Activated CD4-positive, CD25-positive, alpha-beta regulatory T cell treated with anti-CD3 and anti-CD28 coated beads, Interleukin-2, amount 50 U/mL, for 24 hours (primary cell): ENCODE measurements around the gene L3MBTL3.
"Not testable (repeated sequence)": the region's sequence is repeated elsewhere in the genome, so short reads cannot be mapped to it uniquely, and the experiment has no call there.

ENCODE experiments used
- ATAC-seq, 2 donors: fragments of 150-1000 bp; cut with Tn5 transposase; one replicate each; pipeline ENCODE4 v1.10.0; 2021; ENCODE audit warnings: mild to moderate bottlenecking in 1 of 2, moderate library complexity in 1 of 2

The L3MBTL3 gene

GRCh38 chr6:130076512-130076911, 58.1 kb downstream of the L3MBTL3 start:
- no peak for ATAC-seq

- ATAC-seq: no peak
These were observed 72.4 kb downstream of the L3MBTL3 start for GRCh38 chr6:130090796-130091195.

GRCh38 chr6:130093546-130093945, 75.2 kb downstream of the L3MBTL3 start:
- no peak for ATAC-seq

GRCh38 chr6:130098317-130098716, 79.9 kb downstream of the L3MBTL3 start:
- no peak for ATAC-seq

GRCh38 chr6:130099119-130099518, 80.7 kb downstream of the L3MBTL3 start:
- ATAC-seq: no peak

GRCh38 chr6:130105996-130106704, 87.8 kb downstream of the L3MBTL3 start:
- peak in 1 of 2 donors; percentile 20 for ATAC-seq

GRCh38 chr6:130107710-130108109, 89.3 kb downstream of the L3MBTL3 start:
- no peak for ATAC-seq

GRCh38 chr6:130111031-130111430, 92.7 kb downstream of the L3MBTL3 start:
- ATAC-seq: no peak

GRCh38 chr6:130113201-130113710, 94.9 kb downstream of the L3MBTL3 start:
- no peak for ATAC-seq

GRCh38 chr6:130115036-130115435, 96.7 kb downstream of the L3MBTL3 start:
- ATAC-seq: no peak

- no peak for ATAC-seq
These were observed 97.9 kb downstream of the L3MBTL3 start for GRCh38 chr6:130116273-130116672.

- not testable (repeated sequence) for ATAC-seq
These were observed 98.9 kb downstream of the L3MBTL3 start for GRCh38 chr6:130117187-130117701.

GRCh38 chr6:130118236-130118635, 99.9 kb downstream of the L3MBTL3 start:
- ATAC-seq: no peak

- ATAC-seq: no peak
These were observed 100.8 kb downstream of the L3MBTL3 start for GRCh38 chr6:130119211-130119610.

- no peak for ATAC-seq
These were observed 102.3 kb downstream of the L3MBTL3 start for GRCh38 chr6:130120731-130121130.

GRCh38 chr6:130122243-130122642, 103.9 kb downstream of the L3MBTL3 start:
- ATAC-seq: peak in 1 of 2 donors; percentile 24

GRCh38 chr6:130127195-130127594, 108.8 kb downstream of the L3MBTL3 start:
- no peak for ATAC-seq

GRCh38 chr6:130128326-130128725, 109.9 kb downstream of the L3MBTL3 start:
- no peak for ATAC-seq

- no peak for ATAC-seq
These were observed 111.4 kb downstream of the L3MBTL3 start for GRCh38 chr6:130129762-130130246.

- peak; percentile 83 to 89 for ATAC-seq
These were observed 113.9 kb downstream of the L3MBTL3 start for GRCh38 chr6:130132286-130132701.

GRCh38 chr6:130134582-130134981, 116.2 kb downstream of the L3MBTL3 start:
- ATAC-seq: peak; percentile 40 to 47

GRCh38 chr6:130136798-130137197, 118.4 kb downstream of the L3MBTL3 start:
- no peak for ATAC-seq

GRCh38 chr6:130138116-130138908, 119.9 kb downstream of the L3MBTL3 start:
- ATAC-seq: peak; percentile 61 to 76

GRCh38 chr6:130138909-130139242, 120.5 kb downstream of the L3MBTL3 start:
- peak in 1 of 2 donors; percentile 23 for ATAC-seq
